Measurements from ENCODE around the gene SERINC2. TPM values are rescaled to one million over a fixed set of nuclear protein-coding genes. Genes with fewer than 3 reads are reported as not detected.

Gene SERINC2
- total and polyA plus RNA-seq, 2 of the 4 experiments (the other 2 are of a cell fraction) = 2.0 to 59.5 TPM

DNA sequence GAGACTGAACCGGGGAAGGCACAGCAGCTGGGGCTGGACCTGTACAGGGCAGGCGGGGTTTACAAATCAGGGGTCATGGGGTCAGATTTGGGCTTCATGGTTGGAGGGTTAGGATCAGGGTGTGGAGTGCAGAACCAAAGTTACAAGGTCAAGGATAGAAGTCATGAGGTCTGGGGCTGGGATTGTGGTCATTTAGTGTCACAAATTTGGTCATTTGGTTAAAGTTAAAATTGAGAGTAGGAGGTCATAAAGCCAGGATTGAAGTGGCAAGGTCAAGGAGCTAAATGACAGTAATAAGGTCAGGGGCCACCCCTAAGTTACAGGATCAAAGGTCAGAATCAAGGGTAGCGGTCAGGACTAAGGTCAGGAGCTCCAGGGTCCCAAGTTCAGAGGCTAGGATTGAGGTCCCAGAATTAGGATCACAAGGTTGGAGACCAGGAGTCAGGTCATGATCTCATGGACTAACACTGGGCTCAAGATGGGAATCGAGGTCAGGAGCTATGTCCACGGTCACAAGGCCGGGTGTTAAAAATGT, 20.4 kb downstream of the SERINC2 start:
- Histone ChIP-seq H2AFZ (replicated peaks; ENCODE audit: low read length, poor library complexity) (no peak overlapping the region), H3K14ac (replicated peaks; ENCODE audit: low read depth, low read length) (no peak overlapping the region), H3K4me3 (ENCODE audit: insufficient read depth, low read depth, low read length) (no peak overlapping the region), H2BK20ac (ENCODE audit: low read depth, low read length) (no peak overlapping the region), H4K5ac (ENCODE audit: low read depth, low read length) (no peak overlapping the region), H3K4ac (ENCODE audit: low read depth, low read length) (no peak overlapping the region), H2AK5ac (ENCODE audit: low read depth, low read length) (no peak overlapping the region), H2BK15ac (ENCODE audit: low read depth, low read length) (no peak overlapping the region), H3K27me3 (ENCODE audit: control insufficient read depth, insufficient read depth, low read length) (no peaks in the 10 kb centered on the region), H3K9ac (ENCODE audit: low read depth, low read length) (no peak overlapping the region), H3K4me2 (ENCODE audit: low read depth, low read length) (no peak overlapping the region), H3K9me1 (ENCODE audit: insufficient read depth, low read length) (peaks cover 11% of the 10 kb centered on the region), H3K23ac (ENCODE audit: low read depth, low read length) (no peak overlapping the region), H4K20me1 (ENCODE audit: insufficient read depth, low read length) (peaks cover 23% of the 10 kb centered on the region), H3K79me1 (ENCODE audit: low read depth in 1 of 2, low read length in 2 of 2) (peaks cover 0 to 16% of the 10 kb centered on the region in 2 experiments; a peak in 1 of 4 replicates), H3K27ac (ENCODE audit: insufficient read depth, low read length) (no peak overlapping the region), H3K9me3 (ENCODE audit: control insufficient read depth, insufficient read depth, low read length) (no peaks in the 10 kb centered on the region), H3K36me3 (ENCODE audit: control insufficient read depth, insufficient read depth, low read length) (peaks cover 21% of the 10 kb centered on the region), H3K4me1 (ENCODE audit: control insufficient read depth, insufficient read depth, low read length) (no peaks in the 10 kb centered on the region), H2AK9ac (replicated peaks; ENCODE audit: low read depth, low read length, poor library complexity) (no peak overlapping the region), H2BK5ac (ENCODE audit: low read depth, low read length, poor library complexity, severe bottlenecking) (no peak overlapping the region), H2BK120ac (ENCODE audit: low read depth, low read length) (no peak overlapping the region), H4K91ac (ENCODE audit: insufficient read depth, low read depth, low read length) (no peak overlapping the region), H4K8ac (ENCODE audit: low read depth in 2 of 2, low read length in 2 of 2) (no peak overlapping the region), H3K56ac (ENCODE audit: extremely low read depth, insufficient read depth, low read length) (no peak overlapping the region), H3K18ac (ENCODE audit: low read depth, low read length) (no peak overlapping the region)
- CTCF ChIA-PET = no interaction called here
- ATAC-seq (ENCODE audit: low read depth) = no peak
- no TSS peak for BruUV-seq (replicated peaks)
- intact Hi-C loops (cut with micrococcal nuclease) = loop anchor here (10.0 kb wide), 1 partner anchor 361 kb away; no protein-coding TSS in a partner anchor
- 84% methylated on average over 3 of the region's 6 CpGs; no CpG with 5 or more reads in 1 of the 2 experiments for WGBS, 2 experiments (ENCODE audit: extremely low coverage in 2 of 2, insufficient read length in 1 of 2)
- in situ Hi-C loops (cut with MboI; ENCODE audit: low sequenced_read_pairs) = no loop called here
- dilution Hi-C loops (cut with HindIII; ENCODE audit: low sequenced_read_pairs, unreplicated experiment) = no loop called here
- POLR2A ChIA-PET (ENCODE audit: unreplicated experiment) = no interaction called here
- DNase-seq = no peak
- TF ChIP-seq CEBPB (IDR thresholded peaks at IDR 0.05; ENCODE audit: low read depth, low read length) = no peak

All from IMR-90 (cell line).